HepG2 (cell line): ENCODE measurements around the gene ADIPOR2. TPM values are rescaled to one million over a fixed set of nuclear protein-coding genes. Genes with fewer than 3 reads are reported as not detected.
A peak's percentile ranks its signal among the peaks of the same experiment; 100 is the strongest.

ENCODE experiments used
- ATF3 ChIP-seq: sonication (generic); formaldehyde crosslinking; IDR thresholded peaks from 2 replicates; pipeline ENCODE4 v1.4.0; 2020; ENCODE audit warnings: missing genetic modification reagents
- ELF4 ChIP-seq: sonication (generic); formaldehyde crosslinking; IDR thresholded peaks from 2 replicates; pipeline ENCODE4 v1.5.0; 2020; ENCODE audit warnings: missing genetic modification reagents, mild to moderate bottlenecking, moderate library complexity, borderline replicate concordance
- ELK4 ChIP-seq: sonication (generic); formaldehyde crosslinking; IDR thresholded peaks from 2 replicates; pipeline ENCODE4 v1.9.0; 2021; ENCODE audit warnings: missing genetic modification reagents, borderline replicate concordance
- ETV5 ChIP-seq: IDR thresholded peaks from 2 replicates; pipeline ENCODE4 v1.6.1; 2018; ENCODE audit warnings: missing biosample characterization, missing genetic modification reagents, inconsistent platforms, borderline replicate concordance
- NPAS2 ChIP-seq: sonication (generic); formaldehyde crosslinking; IDR thresholded peaks from 2 replicates; pipeline ENCODE4 v1.8.0; 2022; ENCODE audit warnings: mild to moderate bottlenecking, missing genetic modification reagents, borderline replicate concordance
- SIN3A ChIP-seq: IDR thresholded peaks from 2 replicates; pipeline ENCODE4 v1.6.1; 2011; ENCODE audit warnings: low read depth, mild to moderate bottlenecking, control low read depth, low read length, borderline replicate concordance
- SIN3B ChIP-seq: fragments of 150-350 bp; IDR thresholded peaks from 2 replicates; pipeline ENCODE4 v1.6.1; 2014; ENCODE audit warnings: low read length
- SNAPC4 ChIP-seq: sonication (generic); formaldehyde crosslinking; IDR thresholded peaks from 2 replicates; pipeline ENCODE4 v1.4.0; 2020; ENCODE audit warnings: mild to moderate bottlenecking, missing genetic modification reagents
- SRSF4 ChIP-seq: fragments of 200-400 bp; formaldehyde crosslinking; IDR thresholded peaks from one replicate; pipeline ENCODE4 v1.6.1; 2018; ENCODE audit warnings: mild to moderate bottlenecking, low read depth, low read length, moderate library complexity; ENCODE audit not compliant: poor library complexity, severe bottlenecking
- ZBTB38 ChIP-seq: sonication (generic); formaldehyde crosslinking; IDR thresholded peaks from 2 replicates; pipeline ENCODE4 v1.5.1; 2020; ENCODE audit warnings: mild to moderate bottlenecking, missing genetic modification reagents
- ZNF337 ChIP-seq: sonication (generic); formaldehyde crosslinking; IDR thresholded peaks from 2 replicates; pipeline ENCODE4 v1.5.1; 2020; ENCODE audit warnings: missing genetic modification reagents, low read depth, mild to moderate bottlenecking, borderline replicate concordance
- ZNF501 ChIP-seq: sonication (generic); formaldehyde crosslinking; IDR thresholded peaks from 2 replicates; pipeline ENCODE4 v1.5.1; 2020; ENCODE audit warnings: mild to moderate bottlenecking, moderate library complexity, missing genetic modification reagents
- ZNF562 ChIP-seq: sonication (generic); formaldehyde crosslinking; IDR thresholded peaks from 2 replicates; pipeline ENCODE4 v1.8.0; 2022; ENCODE audit warnings: missing genetic modification reagents, borderline replicate concordance
- ZNF800 ChIP-seq: sonication (generic); formaldehyde crosslinking; IDR thresholded peaks from 2 replicates; pipeline ENCODE4 v1.4.0; 2020; ENCODE audit warnings: missing genetic modification reagents
- polyA plus RNA-seq, 8 experiments: library from polyadenylated mRNA; depleted of rRNA in 3 of 8; stranded (reverse) in 7 of 8; unstranded in 1 of 8; fragments of >200 nt; fragmentation: Illumina TruSeq in 4 of 8; extraction: Trizol in 4 of 8; gene quantifications; 2 replicates each; pipeline versions ENCODE4 v1.2.1 to v1.2.3, GENCODE V29; 2011 to 2016; ENCODE audit warnings: low read depth in 4 of 8, missing spikeins in 1 of 8, mixed read lengths in 1 of 8; ENCODE audit not compliant: insufficient read depth in 1 of 8
- total RNA-seq, 5 experiments: library from RNA; depleted of rRNA; stranded (reverse); fragments of >200 nt; fragmentation: Illumina TruSeq; extraction: Trizol; gene quantifications; 2 replicates each; pipeline ENCODE4 v1.2.3, GENCODE V29; 2016; ENCODE audit warnings: low read depth in 1 of 5

ADIPOR2 gene
- total and polyA plus RNA-seq, 2 of the 13 experiments (the other 11 are each of a cell fraction or from before 2014, with no cell fraction given): 35.2 to 52.2 TPM

GRCh38 chr12:1837541-1838204 lies 146.8 kb downstream of the ADIPOR2 start (continued):
- TF ChIP-seq ETV5 (peak; percentile 94), ZNF501 (CRISPR knock-in tag) (peak; percentile 59), SNAPC4 (CRISPR knock-in tag) (no peak), ZNF800 (CRISPR knock-in tag) (no peak), ZNF562 (CRISPR knock-in tag) (no peak), ZNF337 (no peak), ELK4 (CRISPR knock-in tag) (no peak), ELF4 (CRISPR knock-in tag) (no peak), SRSF4 (no peak), ATF3 (CRISPR knock-in tag) (peak; percentile 80), SIN3B (no peak), NPAS2 (CRISPR knock-in tag) (no peak), SIN3A (no peak; the same call in 1 of the 2 replicates), ZBTB38 (CRISPR knock-in tag) (peak; percentile 80; the same call in 1 of the 2 replicates)
